K562 (cell line): ENCODE data around the gene LDB2.

Experiments
- CHD2 ChIP-seq: IDR thresholded peaks from 2 replicates; pipeline ENCODE4 v1.6.1; 2011; ENCODE audit warnings: low read depth, low read length
- EHMT2 ChIP-seq: fragments of 450-650 bp; IDR thresholded peaks from 2 replicates; pipeline ENCODE4 v1.6.1; 2018; ENCODE audit warnings: antibody characterized with exemption
- MCM7 ChIP-seq, 2 experiments: fragments of 450-650 bp; IDR thresholded peaks; 2 replicates each; pipeline ENCODE4 v1.6.1; 2016 to 2018
- RCOR1 ChIP-seq, 2 experiments: IDR thresholded peaks; 2 replicates each; pipeline ENCODE4 v1.6.1; 2012; ENCODE audit warnings: low read depth in 2 of 2, low read length in 2 of 2, borderline replicate concordance in 1 of 2, improper control_type of control experiment in 1 of 2
- TCF7 ChIP-seq: sonication (generic); IDR thresholded peaks from 2 replicates; pipeline ENCODE4 v1.6.1; 2016; ENCODE audit warnings: antibody characterized with exemption, borderline replicate concordance
- YY1 ChIP-seq, 3 experiments: IDR thresholded peaks; 2 replicates each; pipeline ENCODE4 v1.6.1; 2011; ENCODE audit warnings: low read length in 2 of 3, mild to moderate bottlenecking in 2 of 3, moderate library complexity in 2 of 3, borderline replicate concordance in 1 of 3, control low read depth in 1 of 3, low read depth in 1 of 3; ENCODE audit not compliant: insufficient read depth in 3 of 3, insufficient replicate concordance in 2 of 3, control insufficient read depth in 1 of 3, insufficient read length in 1 of 3; ENCODE audit errors: extremely low read depth in 1 of 3
- ZNF274 ChIP-seq: IDR thresholded peaks from 2 replicates; pipeline ENCODE4 v1.6.1; 2011; ENCODE audit warnings: low read depth, mild to moderate bottlenecking, low read length, moderate library complexity, borderline replicate concordance
- TF ChIP-seq, protein P1 (sequence below): sonication (generic); formaldehyde crosslinking; IDR thresholded peaks from 2 replicates; pipeline ENCODE4 v1.8.1; 2023; ENCODE audit warnings: missing genetic modification reagents, mild to moderate bottlenecking, borderline replicate concordance
- TF ChIP-seq, protein P2 (sequence below), 3 experiments: IDR thresholded peaks in 2 of 3; conservative IDR thresholded peaks in 1 of 3; 2 replicates each; pipeline ENCODE4 v1.5.1; 2011 to 2012; ENCODE audit warnings: low read length in 3 of 3, mild to moderate bottlenecking in 3 of 3, control low read depth in 2 of 3, improper control_type of control experiment in 1 of 3, inconsistent platforms in 1 of 3, low read depth in 1 of 3, mixed read lengths in 1 of 3, moderate library complexity in 1 of 3; ENCODE audit not compliant: insufficient read depth in 2 of 3

DNA sequence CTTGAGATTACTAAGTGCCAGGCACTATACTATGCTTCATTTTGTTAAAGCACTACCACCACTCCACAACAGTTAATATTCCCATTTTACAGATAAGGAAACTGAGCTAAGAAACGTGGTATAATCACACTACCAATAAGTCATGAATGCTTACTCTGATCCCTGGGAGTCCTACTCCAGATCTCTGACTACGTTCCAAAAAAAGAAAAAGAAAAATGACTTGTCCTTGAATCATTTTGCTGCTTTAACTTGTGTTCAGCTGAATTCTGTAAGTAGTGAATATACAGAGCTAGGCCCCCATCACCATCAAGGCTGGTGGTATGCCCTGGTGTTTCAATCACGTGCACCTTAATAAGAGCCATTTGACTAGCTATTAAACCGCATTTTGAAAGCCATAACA, 39.4 kb downstream of the LDB2 start:
- TF ChIP-seq RCOR1 (IDR thresholded peaks at IDR 0.05; ENCODE audit: borderline replicate concordance in 1 of 2, low read depth in 2 of 2, low read length in 2 of 2) (no peak), YY1 (IDR thresholded peaks at IDR 0.05; ENCODE audit: borderline replicate concordance in 1 of 3, control insufficient read depth in 1 of 3, extremely low read depth in 1 of 3, insufficient read depth in 3 of 3, insufficient read length in 1 of 3, insufficient replicate concordance in 2 of 3, low read depth in 1 of 3, low read length in 2 of 3) (no peak), CHD2 (no peak), MCM7 (IDR thresholded peaks at IDR 0.05) (no peak), TCF7 (no peak), ZNF274 (no peak), EHMT2 (no peak)
- TF ChIP-seq, protein P1, sequence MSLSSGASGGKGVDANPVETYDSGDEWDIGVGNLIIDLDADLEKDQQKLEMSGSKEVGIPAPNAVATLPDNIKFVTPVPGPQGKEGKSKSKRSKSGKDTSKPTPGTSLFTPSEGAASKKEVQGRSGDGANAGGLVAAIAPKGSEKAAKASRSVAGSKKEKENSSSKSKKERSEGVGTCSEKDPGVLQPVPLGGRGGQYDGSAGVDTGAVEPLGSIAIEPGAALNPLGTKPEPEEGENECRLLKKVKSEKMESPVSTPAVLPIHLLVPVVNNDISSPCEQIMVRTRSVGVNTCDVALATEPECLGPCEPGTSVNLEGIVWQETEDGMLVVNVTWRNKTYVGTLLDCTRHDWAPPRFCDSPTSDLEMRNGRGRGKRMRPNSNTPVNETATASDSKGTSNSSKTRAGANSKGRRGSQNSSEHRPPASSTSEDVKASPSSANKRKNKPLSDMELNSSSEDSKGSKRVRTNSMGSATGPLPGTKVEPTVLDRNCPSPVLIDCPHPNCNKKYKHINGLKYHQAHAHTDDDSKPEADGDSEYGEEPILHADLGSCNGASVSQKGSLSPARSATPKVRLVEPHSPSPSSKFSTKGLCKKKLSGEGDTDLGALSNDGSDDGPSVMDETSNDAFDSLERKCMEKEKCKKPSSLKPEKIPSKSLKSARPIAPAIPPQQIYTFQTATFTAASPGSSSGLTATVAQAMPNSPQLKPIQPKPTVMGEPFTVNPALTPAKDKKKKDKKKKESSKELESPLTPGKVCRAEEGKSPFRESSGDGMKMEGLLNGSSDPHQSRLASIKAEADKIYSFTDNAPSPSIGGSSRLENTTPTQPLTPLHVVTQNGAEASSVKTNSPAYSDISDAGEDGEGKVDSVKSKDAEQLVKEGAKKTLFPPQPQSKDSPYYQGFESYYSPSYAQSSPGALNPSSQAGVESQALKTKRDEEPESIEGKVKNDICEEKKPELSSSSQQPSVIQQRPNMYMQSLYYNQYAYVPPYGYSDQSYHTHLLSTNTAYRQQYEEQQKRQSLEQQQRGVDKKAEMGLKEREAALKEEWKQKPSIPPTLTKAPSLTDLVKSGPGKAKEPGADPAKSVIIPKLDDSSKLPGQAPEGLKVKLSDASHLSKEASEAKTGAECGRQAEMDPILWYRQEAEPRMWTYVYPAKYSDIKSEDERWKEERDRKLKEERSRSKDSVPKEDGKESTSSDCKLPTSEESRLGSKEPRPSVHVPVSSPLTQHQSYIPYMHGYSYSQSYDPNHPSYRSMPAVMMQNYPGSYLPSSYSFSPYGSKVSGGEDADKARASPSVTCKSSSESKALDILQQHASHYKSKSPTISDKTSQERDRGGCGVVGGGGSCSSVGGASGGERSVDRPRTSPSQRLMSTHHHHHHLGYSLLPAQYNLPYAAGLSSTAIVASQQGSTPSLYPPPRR = no peak
- TF ChIP-seq, protein P2, sequence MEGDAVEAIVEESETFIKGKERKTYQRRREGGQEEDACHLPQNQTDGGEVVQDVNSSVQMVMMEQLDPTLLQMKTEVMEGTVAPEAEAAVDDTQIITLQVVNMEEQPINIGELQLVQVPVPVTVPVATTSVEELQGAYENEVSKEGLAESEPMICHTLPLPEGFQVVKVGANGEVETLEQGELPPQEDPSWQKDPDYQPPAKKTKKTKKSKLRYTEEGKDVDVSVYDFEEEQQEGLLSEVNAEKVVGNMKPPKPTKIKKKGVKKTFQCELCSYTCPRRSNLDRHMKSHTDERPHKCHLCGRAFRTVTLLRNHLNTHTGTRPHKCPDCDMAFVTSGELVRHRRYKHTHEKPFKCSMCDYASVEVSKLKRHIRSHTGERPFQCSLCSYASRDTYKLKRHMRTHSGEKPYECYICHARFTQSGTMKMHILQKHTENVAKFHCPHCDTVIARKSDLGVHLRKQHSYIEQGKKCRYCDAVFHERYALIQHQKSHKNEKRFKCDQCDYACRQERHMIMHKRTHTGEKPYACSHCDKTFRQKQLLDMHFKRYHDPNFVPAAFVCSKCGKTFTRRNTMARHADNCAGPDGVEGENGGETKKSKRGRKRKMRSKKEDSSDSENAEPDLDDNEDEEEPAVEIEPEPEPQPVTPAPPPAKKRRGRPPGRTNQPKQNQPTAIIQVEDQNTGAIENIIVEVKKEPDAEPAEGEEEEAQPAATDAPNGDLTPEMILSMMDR (IDR thresholded peaks at IDR 0.05 in 2 of 3, conservative IDR thresholded peaks at IDR 0.05 in 1 of 3; ENCODE audit: insufficient read depth in 2 of 3, low read depth in 1 of 3, low read length in 3 of 3) = no peak
